ENCODE results near the gene FBXW9. TPM values are rescaled to one million over a fixed set of nuclear protein-coding genes. Genes with fewer than 3 reads are reported as not detected.

The FBXW9 gene
- total RNA-seq, 1 experiment from 2014 or later: 14.0 TPM

DNA sequence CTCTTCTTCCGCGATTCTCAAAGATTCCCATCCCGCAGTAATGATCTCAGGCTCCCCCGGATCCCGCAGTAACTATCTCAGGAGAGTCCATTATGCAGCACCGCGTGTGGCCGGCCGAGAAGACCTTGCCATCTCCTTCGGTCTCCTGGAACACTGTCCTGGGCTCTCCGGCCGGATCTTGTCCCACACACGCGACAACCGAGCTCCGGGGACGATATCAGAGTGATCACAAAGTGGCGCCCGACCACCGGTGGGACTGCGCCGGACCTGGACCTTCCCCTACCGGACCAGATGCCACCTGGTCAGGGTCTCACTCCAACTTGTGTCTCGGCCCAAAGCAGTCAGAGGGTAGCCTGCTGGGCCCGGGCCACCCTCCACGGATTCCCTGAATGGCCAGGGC lies 53.9 kb downstream of the FBXW9 start:
- Histone ChIP-seq H3K4me2 (ENCODE audit: low read length) (no peak overlapping the region), H3K27ac (ENCODE audit: low read depth, low read length) (no peak overlapping the region), H4K20me1 (ENCODE audit: insufficient read depth) (no peaks in the 10 kb centered on the region), H3K36me3 (ENCODE audit: control insufficient read depth in 1 of 2, insufficient read depth in 2 of 2, low read length in 2 of 2) (no peaks in the 10 kb centered on the region), H3K4me3 (replicated peaks in 1 of 2; ENCODE audit: low read depth in 1 of 2, low read length in 2 of 2) (no peak overlapping the region), H3K4me1 (ENCODE audit: control insufficient read depth in 1 of 2, insufficient read depth in 2 of 2, low read length in 2 of 2) (no peaks in the 10 kb centered on the region), H3K79me2 (ENCODE audit: insufficient read depth, low read length) (no peaks in the 10 kb centered on the region), H3K27me3 (ENCODE audit: insufficient read depth, low read length) (no peaks in the 10 kb centered on the region), H3K9ac (ENCODE audit: low read length) (no peak overlapping the region), H2AFZ (ENCODE audit: low read depth, low read length, poor library complexity, severe bottlenecking) (no peak overlapping the region), H3K9me3 (ENCODE audit: control insufficient read depth in 1 of 2, insufficient read depth in 1 of 2, low read depth in 1 of 2, low read length in 2 of 2) (peaks cover 0 to 4% of the 10 kb centered on the region in 2 experiments; a peak in 1 of 4 replicates), H3K9me2 (ENCODE audit: insufficient read depth) (no peaks in the 10 kb centered on the region)
- TF ChIP-seq POLR2A (IDR thresholded peaks at IDR 0.05; ENCODE audit: borderline replicate concordance, extremely low read depth, insufficient read depth, insufficient read length): no peak
- TF ChIP-seq POLR2AphosphoS5 (IDR thresholded peaks at IDR 0.05; ENCODE audit: low read depth, low read length): no peak
- no peak for TF ChIP-seq ELF1 (IDR thresholded peaks at IDR 0.05; ENCODE audit: borderline replicate concordance, low read depth)
- BruUV-seq (replicated peaks): no TSS peak
- intact Hi-C loops (cut with micrococcal nuclease): no loop called here
- DNase-seq (ENCODE audit: low read depth, low spot score) (no peak), ATAC-seq (no peak)
- ChIA-PET POLR2A (no interaction called here), CTCF (no interaction called here), RAD21 (ENCODE audit: low non-redundant PET in 1 of 2, low total read pairs in 2 of 2, uncharacterized antibody in 2 of 2, unreplicated experiment in 2 of 2) (interaction anchor here in 1 of 2 experiments (0.7 kb wide), 1 partner anchor 116 kb away, joined by 3 read pairs; no protein-coding TSS in a partner anchor)

DNA sequence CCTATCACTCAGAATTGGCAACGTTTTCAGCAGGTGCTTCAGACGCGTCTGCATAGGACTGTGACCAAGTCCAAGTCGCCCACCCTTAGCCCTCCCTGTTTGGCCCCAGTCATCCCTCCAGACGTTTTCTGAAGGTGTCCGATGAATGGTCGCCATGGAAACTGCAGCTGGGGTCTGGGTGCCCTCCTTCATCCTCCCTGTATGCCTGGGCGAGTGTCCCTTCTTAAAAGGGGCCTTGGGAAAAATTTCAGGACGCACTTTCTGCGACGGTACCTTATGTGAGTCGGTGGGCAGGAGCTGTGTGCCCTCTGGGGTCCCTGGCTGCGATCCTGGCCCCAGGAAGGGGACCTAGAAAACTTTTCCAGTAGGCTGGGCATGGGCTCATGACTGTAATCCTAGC lies 55.0 kb downstream of the FBXW9 start:
- peaks cover 0 to 4% of the 10 kb centered on the region in 2 experiments; a peak in 1 of 4 replicates for H3K9me3 ChIP-seq (ENCODE audit: control insufficient read depth in 1 of 2, insufficient read depth in 1 of 2, low read depth in 1 of 2, low read length in 2 of 2)
- ChIA-PET CTCF (no interaction called here), POLR2A (no interaction called here), RAD21 (ENCODE audit: low non-redundant PET in 1 of 2, low total read pairs in 2 of 2, uncharacterized antibody in 2 of 2, unreplicated experiment in 2 of 2) (no interaction called here)
- H2AFZ ChIP-seq (ENCODE audit: low read depth, low read length, poor library complexity, severe bottlenecking): no peak overlapping the region
- H3K4me3 ChIP-seq (replicated peaks in 1 of 2; ENCODE audit: low read depth in 1 of 2, low read length in 2 of 2): no peak overlapping the region
- no peaks in the 10 kb centered on the region for H3K79me2 ChIP-seq (ENCODE audit: insufficient read depth, low read length)
- DNase-seq (ENCODE audit: low read depth, low spot score) (no peak), ATAC-seq (no peak)
- intact Hi-C loops (cut with micrococcal nuclease): no loop called here
- no peak overlapping the region for H3K4me2 ChIP-seq (ENCODE audit: low read length)
- no peak overlapping the region for H3K27ac ChIP-seq (ENCODE audit: low read depth, low read length)
- H3K9me2 ChIP-seq (ENCODE audit: insufficient read depth): no peaks in the 10 kb centered on the region
- H4K20me1 ChIP-seq (ENCODE audit: insufficient read depth): no peaks in the 10 kb centered on the region
- H3K36me3 ChIP-seq (ENCODE audit: control insufficient read depth in 1 of 2, insufficient read depth in 2 of 2, low read length in 2 of 2): no peaks in the 10 kb centered on the region
- H3K4me1 ChIP-seq (ENCODE audit: control insufficient read depth in 1 of 2, insufficient read depth in 2 of 2, low read length in 2 of 2): no peaks in the 10 kb centered on the region
- H3K9ac ChIP-seq (ENCODE audit: low read length): no peak overlapping the region
- no TSS peak for BruUV-seq (replicated peaks)
- no peaks in the 10 kb centered on the region for H3K27me3 ChIP-seq (ENCODE audit: insufficient read depth, low read length)
- no peak for TF ChIP-seq RAD21 (IDR thresholded peaks at IDR 0.05; ENCODE audit: low read depth)
- TF ChIP-seq EGR1 (IDR thresholded peaks at IDR 0.05; ENCODE audit: low read depth): no peak
- TF ChIP-seq JUND (IDR thresholded peaks at IDR 0.05): no peak
- TF ChIP-seq EZH2 (IDR thresholded peaks at IDR 0.05): no peak
- TF ChIP-seq, protein P1, sequence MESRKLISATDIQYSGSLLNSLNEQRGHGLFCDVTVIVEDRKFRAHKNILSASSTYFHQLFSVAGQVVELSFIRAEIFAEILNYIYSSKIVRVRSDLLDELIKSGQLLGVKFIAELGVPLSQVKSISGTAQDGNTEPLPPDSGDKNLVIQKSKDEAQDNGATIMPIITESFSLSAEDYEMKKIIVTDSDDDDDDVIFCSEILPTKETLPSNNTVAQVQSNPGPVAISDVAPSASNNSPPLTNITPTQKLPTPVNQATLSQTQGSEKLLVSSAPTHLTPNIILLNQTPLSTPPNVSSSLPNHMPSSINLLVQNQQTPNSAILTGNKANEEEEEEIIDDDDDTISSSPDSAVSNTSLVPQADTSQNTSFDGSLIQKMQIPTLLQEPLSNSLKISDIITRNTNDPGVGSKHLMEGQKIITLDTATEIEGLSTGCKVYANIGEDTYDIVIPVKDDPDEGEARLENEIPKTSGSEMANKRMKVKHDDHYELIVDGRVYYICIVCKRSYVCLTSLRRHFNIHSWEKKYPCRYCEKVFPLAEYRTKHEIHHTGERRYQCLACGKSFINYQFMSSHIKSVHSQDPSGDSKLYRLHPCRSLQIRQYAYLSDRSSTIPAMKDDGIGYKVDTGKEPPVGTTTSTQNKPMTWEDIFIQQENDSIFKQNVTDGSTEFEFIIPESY (IDR thresholded peaks at IDR 0.05; ENCODE audit: extremely low read depth, insufficient replicate concordance, low read length): no peak
- TF ChIP-seq, protein P2, sequence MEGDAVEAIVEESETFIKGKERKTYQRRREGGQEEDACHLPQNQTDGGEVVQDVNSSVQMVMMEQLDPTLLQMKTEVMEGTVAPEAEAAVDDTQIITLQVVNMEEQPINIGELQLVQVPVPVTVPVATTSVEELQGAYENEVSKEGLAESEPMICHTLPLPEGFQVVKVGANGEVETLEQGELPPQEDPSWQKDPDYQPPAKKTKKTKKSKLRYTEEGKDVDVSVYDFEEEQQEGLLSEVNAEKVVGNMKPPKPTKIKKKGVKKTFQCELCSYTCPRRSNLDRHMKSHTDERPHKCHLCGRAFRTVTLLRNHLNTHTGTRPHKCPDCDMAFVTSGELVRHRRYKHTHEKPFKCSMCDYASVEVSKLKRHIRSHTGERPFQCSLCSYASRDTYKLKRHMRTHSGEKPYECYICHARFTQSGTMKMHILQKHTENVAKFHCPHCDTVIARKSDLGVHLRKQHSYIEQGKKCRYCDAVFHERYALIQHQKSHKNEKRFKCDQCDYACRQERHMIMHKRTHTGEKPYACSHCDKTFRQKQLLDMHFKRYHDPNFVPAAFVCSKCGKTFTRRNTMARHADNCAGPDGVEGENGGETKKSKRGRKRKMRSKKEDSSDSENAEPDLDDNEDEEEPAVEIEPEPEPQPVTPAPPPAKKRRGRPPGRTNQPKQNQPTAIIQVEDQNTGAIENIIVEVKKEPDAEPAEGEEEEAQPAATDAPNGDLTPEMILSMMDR (IDR thresholded peaks at IDR 0.05 in 2 of 3, conservative IDR thresholded peaks at IDR 0.05 in 1 of 3; ENCODE audit: borderline replicate concordance in 1 of 3, insufficient read depth in 1 of 3, low read depth in 2 of 3, low read length in 2 of 3): no peak
- TF ChIP-seq, protein P3, sequence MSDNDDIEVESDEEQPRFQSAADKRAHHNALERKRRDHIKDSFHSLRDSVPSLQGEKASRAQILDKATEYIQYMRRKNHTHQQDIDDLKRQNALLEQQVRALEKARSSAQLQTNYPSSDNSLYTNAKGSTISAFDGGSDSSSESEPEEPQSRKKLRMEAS (IDR thresholded peaks at IDR 0.05): no peak
- TF ChIP-seq, protein P4, sequence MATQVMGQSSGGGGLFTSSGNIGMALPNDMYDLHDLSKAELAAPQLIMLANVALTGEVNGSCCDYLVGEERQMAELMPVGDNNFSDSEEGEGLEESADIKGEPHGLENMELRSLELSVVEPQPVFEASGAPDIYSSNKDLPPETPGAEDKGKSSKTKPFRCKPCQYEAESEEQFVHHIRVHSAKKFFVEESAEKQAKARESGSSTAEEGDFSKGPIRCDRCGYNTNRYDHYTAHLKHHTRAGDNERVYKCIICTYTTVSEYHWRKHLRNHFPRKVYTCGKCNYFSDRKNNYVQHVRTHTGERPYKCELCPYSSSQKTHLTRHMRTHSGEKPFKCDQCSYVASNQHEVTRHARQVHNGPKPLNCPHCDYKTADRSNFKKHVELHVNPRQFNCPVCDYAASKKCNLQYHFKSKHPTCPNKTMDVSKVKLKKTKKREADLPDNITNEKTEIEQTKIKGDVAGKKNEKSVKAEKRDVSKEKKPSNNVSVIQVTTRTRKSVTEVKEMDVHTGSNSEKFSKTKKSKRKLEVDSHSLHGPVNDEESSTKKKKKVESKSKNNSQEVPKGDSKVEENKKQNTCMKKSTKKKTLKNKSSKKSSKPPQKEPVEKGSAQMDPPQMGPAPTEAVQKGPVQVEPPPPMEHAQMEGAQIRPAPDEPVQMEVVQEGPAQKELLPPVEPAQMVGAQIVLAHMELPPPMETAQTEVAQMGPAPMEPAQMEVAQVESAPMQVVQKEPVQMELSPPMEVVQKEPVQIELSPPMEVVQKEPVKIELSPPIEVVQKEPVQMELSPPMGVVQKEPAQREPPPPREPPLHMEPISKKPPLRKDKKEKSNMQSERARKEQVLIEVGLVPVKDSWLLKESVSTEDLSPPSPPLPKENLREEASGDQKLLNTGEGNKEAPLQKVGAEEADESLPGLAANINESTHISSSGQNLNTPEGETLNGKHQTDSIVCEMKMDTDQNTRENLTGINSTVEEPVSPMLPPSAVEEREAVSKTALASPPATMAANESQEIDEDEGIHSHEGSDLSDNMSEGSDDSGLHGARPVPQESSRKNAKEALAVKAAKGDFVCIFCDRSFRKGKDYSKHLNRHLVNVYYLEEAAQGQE (IDR thresholded peaks at IDR 0.05; ENCODE audit: low read depth): no peak
- no peak for TF ChIP-seq FOSL1 (IDR thresholded peaks at IDR 0.05; ENCODE audit: low read depth)
- TF ChIP-seq POLR2AphosphoS5 (IDR thresholded peaks at IDR 0.05; ENCODE audit: low read depth, low read length): no peak
- TF ChIP-seq ZNF274 (IDR thresholded peaks at IDR 0.05; ENCODE audit: low read depth, low read length): no peak
